WTC11 (cell line): ENCODE data around the gene THSD4.

Source experiments
- MXD4 ChIP-seq: fragments of 250-450 bp; sonication (Bioruptor Pico); IDR thresholded peaks from 2 replicates; pipeline ENCODE4 v1.8.0; 2021; ENCODE audit warnings: mild to moderate bottlenecking, moderate library complexity, borderline replicate concordance
- NFYB ChIP-seq: sonication (generic); formaldehyde crosslinking; conservative IDR thresholded peaks from 2 replicates; pipeline ENCODE4 v1.8.0; 2022; ENCODE audit warnings: low read depth, missing genetic modification reagents
- NR3C1 ChIP-seq: sonication (generic); formaldehyde crosslinking; conservative IDR thresholded peaks from 2 replicates; pipeline ENCODE4 v1.8.1; 2023; ENCODE audit warnings: low read depth, mild to moderate bottlenecking, missing genetic modification reagents
- ZNF423 ChIP-seq: fragments of 250-450 bp; sonication (Bioruptor Pico); IDR thresholded peaks from 2 replicates; pipeline ENCODE4 v2.1.2; 2022; ENCODE audit warnings: mild to moderate bottlenecking, moderate library complexity
- TF ChIP-seq, protein P1 (sequence below): fragments of 200-600 bp; IDR thresholded peaks from 2 replicates; pipeline ENCODE4 v1.8.0; 2022; ENCODE audit warnings: antibody characterized with exemption
- TF ChIP-seq, protein P2 (sequence below): sonication (generic); formaldehyde crosslinking; IDR thresholded peaks from 2 replicates; pipeline ENCODE4 v1.8.1; 2023; ENCODE audit warnings: mild to moderate bottlenecking, missing genetic modification reagents, moderate library complexity
- TF ChIP-seq, protein P3 (sequence below): sonication (generic); formaldehyde crosslinking; IDR thresholded peaks from 2 replicates; pipeline ENCODE4 v1.8.1; 2023; ENCODE audit warnings: mild to moderate bottlenecking, missing genetic modification reagents, moderate library complexity
- TF ChIP-seq, protein P4 (sequence below): sonication (generic); formaldehyde crosslinking; IDR thresholded peaks from 2 replicates; pipeline ENCODE4 v1.8.0; 2022; ENCODE audit warnings: mild to moderate bottlenecking, missing genetic modification reagents
- TF ChIP-seq, protein P5 (sequence below): sonication (generic); formaldehyde crosslinking; conservative IDR thresholded peaks from 2 replicates; pipeline ENCODE4 v1.8.1; 2023; ENCODE audit warnings: mild to moderate bottlenecking, low read depth, missing genetic modification reagents, moderate library complexity
- TF ChIP-seq, protein P6 (sequence below): sonication (generic); formaldehyde crosslinking; conservative IDR thresholded peaks from 2 replicates; pipeline ENCODE4 v1.8.1; 2022; ENCODE audit warnings: mild to moderate bottlenecking, missing genetic modification reagents

DNA sequence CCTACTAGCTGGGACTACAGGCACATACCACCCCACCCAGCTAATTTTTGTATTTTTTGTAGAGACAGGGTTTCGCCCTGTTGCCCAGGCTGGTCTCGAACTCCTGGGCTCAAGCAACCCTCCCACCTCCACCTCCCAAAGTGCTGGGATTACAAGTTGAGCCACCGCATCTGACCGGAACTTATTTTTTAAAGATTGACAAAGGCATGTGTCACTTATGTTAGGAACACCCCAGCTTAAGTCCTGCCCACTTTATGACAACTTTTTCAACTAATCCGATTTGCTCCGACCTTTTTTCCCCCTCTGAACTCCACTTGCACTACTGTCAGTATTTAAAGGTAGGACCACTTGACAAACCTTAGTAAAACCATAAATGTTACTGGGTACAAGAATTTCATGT lies 483.5 kb downstream of the THSD4 start:
- TF ChIP-seq, protein P1, sequence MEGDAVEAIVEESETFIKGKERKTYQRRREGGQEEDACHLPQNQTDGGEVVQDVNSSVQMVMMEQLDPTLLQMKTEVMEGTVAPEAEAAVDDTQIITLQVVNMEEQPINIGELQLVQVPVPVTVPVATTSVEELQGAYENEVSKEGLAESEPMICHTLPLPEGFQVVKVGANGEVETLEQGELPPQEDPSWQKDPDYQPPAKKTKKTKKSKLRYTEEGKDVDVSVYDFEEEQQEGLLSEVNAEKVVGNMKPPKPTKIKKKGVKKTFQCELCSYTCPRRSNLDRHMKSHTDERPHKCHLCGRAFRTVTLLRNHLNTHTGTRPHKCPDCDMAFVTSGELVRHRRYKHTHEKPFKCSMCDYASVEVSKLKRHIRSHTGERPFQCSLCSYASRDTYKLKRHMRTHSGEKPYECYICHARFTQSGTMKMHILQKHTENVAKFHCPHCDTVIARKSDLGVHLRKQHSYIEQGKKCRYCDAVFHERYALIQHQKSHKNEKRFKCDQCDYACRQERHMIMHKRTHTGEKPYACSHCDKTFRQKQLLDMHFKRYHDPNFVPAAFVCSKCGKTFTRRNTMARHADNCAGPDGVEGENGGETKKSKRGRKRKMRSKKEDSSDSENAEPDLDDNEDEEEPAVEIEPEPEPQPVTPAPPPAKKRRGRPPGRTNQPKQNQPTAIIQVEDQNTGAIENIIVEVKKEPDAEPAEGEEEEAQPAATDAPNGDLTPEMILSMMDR, result no peak
- TF ChIP-seq NR3C1 (CRISPR knock-in tag), result no peak
- TF ChIP-seq MXD4 (CRISPR knock-in tag), result no peak
- TF ChIP-seq, protein P2, sequence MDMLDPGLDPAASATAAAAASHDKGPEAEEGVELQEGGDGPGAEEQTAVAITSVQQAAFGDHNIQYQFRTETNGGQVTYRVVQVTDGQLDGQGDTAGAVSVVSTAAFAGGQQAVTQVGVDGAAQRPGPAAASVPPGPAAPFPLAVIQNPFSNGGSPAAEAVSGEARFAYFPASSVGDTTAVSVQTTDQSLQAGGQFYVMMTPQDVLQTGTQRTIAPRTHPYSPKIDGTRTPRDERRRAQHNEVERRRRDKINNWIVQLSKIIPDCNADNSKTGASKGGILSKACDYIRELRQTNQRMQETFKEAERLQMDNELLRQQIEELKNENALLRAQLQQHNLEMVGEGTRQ (CRISPR knock-in tag), result no peak
- no peak for TF ChIP-seq ZNF423
- TF ChIP-seq, protein P3, sequence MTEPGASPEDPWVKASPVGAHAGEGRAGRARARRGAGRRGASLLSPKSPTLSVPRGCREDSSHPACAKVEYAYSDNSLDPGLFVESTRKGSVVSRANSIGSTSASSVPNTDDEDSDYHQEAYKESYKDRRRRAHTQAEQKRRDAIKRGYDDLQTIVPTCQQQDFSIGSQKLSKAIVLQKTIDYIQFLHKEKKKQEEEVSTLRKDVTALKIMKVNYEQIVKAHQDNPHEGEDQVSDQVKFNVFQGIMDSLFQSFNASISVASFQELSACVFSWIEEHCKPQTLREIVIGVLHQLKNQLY (CRISPR knock-in tag), result no peak
- TF ChIP-seq, protein P4, sequence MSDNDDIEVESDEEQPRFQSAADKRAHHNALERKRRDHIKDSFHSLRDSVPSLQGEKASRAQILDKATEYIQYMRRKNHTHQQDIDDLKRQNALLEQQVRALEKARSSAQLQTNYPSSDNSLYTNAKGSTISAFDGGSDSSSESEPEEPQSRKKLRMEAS, result no peak
- no peak for TF ChIP-seq NFYB (CRISPR knock-in tag)
- TF ChIP-seq, protein P5, sequence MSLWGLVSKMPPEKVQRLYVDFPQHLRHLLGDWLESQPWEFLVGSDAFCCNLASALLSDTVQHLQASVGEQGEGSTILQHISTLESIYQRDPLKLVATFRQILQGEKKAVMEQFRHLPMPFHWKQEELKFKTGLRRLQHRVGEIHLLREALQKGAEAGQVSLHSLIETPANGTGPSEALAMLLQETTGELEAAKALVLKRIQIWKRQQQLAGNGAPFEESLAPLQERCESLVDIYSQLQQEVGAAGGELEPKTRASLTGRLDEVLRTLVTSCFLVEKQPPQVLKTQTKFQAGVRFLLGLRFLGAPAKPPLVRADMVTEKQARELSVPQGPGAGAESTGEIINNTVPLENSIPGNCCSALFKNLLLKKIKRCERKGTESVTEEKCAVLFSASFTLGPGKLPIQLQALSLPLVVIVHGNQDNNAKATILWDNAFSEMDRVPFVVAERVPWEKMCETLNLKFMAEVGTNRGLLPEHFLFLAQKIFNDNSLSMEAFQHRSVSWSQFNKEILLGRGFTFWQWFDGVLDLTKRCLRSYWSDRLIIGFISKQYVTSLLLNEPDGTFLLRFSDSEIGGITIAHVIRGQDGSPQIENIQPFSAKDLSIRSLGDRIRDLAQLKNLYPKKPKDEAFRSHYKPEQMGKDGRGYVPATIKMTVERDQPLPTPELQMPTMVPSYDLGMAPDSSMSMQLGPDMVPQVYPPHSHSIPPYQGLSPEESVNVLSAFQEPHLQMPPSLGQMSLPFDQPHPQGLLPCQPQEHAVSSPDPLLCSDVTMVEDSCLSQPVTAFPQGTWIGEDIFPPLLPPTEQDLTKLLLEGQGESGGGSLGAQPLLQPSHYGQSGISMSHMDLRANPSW (CRISPR knock-in tag), result no peak
- TF ChIP-seq, protein P6, sequence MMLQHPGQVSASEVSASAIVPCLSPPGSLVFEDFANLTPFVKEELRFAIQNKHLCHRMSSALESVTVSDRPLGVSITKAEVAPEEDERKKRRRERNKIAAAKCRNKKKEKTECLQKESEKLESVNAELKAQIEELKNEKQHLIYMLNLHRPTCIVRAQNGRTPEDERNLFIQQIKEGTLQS (CRISPR knock-in tag), result no peak
